A549 (cell line): ENCODE data around the gene KLLN. TPM values are rescaled to one million over a fixed set of nuclear protein-coding genes. Genes with fewer than 3 reads are reported as not detected.
A peak's percentile ranks its signal among the peaks of the same experiment; 100 is the strongest.
"Not testable (repeated sequence)": the region's sequence is repeated elsewhere in the genome, so short reads cannot be mapped to it uniquely, and the experiment has no call there.

Source experiments
- ATAC-seq, 2 experiments: fragments of 200-7000 bp in 1 of 2; fragments of >200 bp in 1 of 2; cut with Nextera tagmentation in 1 of 2; cut with Tn5 transposase in 1 of 2; 3 replicates each; pipeline versions ENCODE4 v1.8.0 to v1.9.1; 2018 to 2020; ENCODE audit warnings: mild to moderate bottlenecking in 1 of 2, moderate library complexity in 1 of 2
- CTCF ChIA-PET: fragments of 300-600 bp; sonication (Branson Sonifier 250); formaldehyde crosslinking; extraction: SDS; loops from one replicate; lab custom pipeline; 2021; ENCODE audit warnings: antibody characterized with exemption, inconsistent platforms; lab: Yijun Ruan, JAX
- POLR2A ChIA-PET: fragments of 350-600 bp; formaldehyde crosslinking; extraction: SDS; loops from one replicate; lab custom pipeline; 2021; ENCODE audit warnings: antibody characterized with exemption, inconsistent platforms; lab: Yijun Ruan, JAX
- DNase-seq, 2 experiments: peaks; one replicate each; pipeline versions ENCODE4 v3.0.0 to v3.0.0-alpha.2; 2011 to 2016; ENCODE audit warnings: low read depth in 1 of 2, low spot score in 1 of 2
- FAIRE-seq: peaks from 2 replicates; lab custom pipeline; 2011; peaks lifted over from hg19 to GRCh38; lab: Jason Lieb, UNC
- H3K27ac ChIP-seq, 2 experiments: fragments of >200 bp; sonication (Bioruptor Twin); formaldehyde crosslinking; 3 replicates each; pipeline ENCODE4 v1.5.1; 2016 to 2017
- H3K4me1 ChIP-seq: fragments of >200 bp; sonication (Bioruptor Twin); formaldehyde crosslinking; 3 replicates; pipeline ENCODE4 v1.6.1; 2016
- H3K4me2 ChIP-seq: fragments of >200 bp; sonication (Bioruptor Twin); formaldehyde crosslinking; 3 replicates; pipeline ENCODE4 v1.6.1; 2016
- H3K4me3 ChIP-seq: fragments of >200 bp; sonication (Bioruptor Twin); formaldehyde crosslinking; 3 replicates; pipeline ENCODE4 v1.5.1; 2016
- H3K9me3 ChIP-seq: fragments of >200 bp; sonication (Bioruptor Twin); formaldehyde crosslinking; 3 replicates; pipeline ENCODE4 v1.6.1; 2016
- BHLHE40 ChIP-seq: IDR thresholded peaks from 2 replicates; pipeline ENCODE4 v1.6.1; 2012; ENCODE audit warnings: low read depth, low read length, inconsistent platforms
- CBX8 ChIP-seq: fragments of 200-600 bp; sonication (generic); IDR thresholded peaks from 2 replicates; pipeline ENCODE4 v1.6.1; 2016
- CHD2 ChIP-seq: fragments of 150-350 bp; IDR thresholded peaks from 2 replicates; pipeline ENCODE4 v1.6.1; 2014; ENCODE audit warnings: low read length; ENCODE audit not compliant: partially characterized antibody
- EHF ChIP-seq: fragments of 250-450 bp; sonication (Bioruptor Pico); IDR thresholded peaks from 2 replicates; pipeline ENCODE4 v1.5.0; 2020; ENCODE audit warnings: mild to moderate bottlenecking
- EHMT2 ChIP-seq: fragments of 200-600 bp; sonication (generic); IDR thresholded peaks from 2 replicates; pipeline ENCODE4 v1.6.1; 2016; ENCODE audit warnings: antibody characterized with exemption, low read depth, mild to moderate bottlenecking, moderate library complexity
- ELK1 ChIP-seq: fragments of 150-350 bp; IDR thresholded peaks from 2 replicates; pipeline ENCODE4 v1.6.1; 2014; ENCODE audit warnings: low read depth, mild to moderate bottlenecking, low read length
- EP300 ChIP-seq, 2 experiments: fragments of >200 bp; sonication (Bioruptor Twin); formaldehyde crosslinking; IDR thresholded peaks; 2 replicates in 1 of 2; 3 replicates in 1 of 2; pipeline ENCODE4 v1.6.1; 2016 to 2017
- FOSL2 ChIP-seq, 2 experiments: fragments of 450-650 bp in 1 of 2; fragments of >200 bp in 1 of 2; sonication (Bioruptor Twin) in 1 of 2; formaldehyde crosslinking; IDR thresholded peaks; 2 replicates each; pipeline versions ENCODE4 v1.5.0 to v1.6.1; 2016 to 2020; ENCODE audit warnings: mild to moderate bottlenecking in 1 of 2, moderate library complexity in 1 of 2
- HDAC2 ChIP-seq: fragments of 200-600 bp; sonication (generic); IDR thresholded peaks from 2 replicates; pipeline ENCODE4 v1.6.1; 2016
- HES2 ChIP-seq: fragments of >200 bp; sonication (Bioruptor Twin); formaldehyde crosslinking; IDR thresholded peaks from 2 replicates; pipeline ENCODE4 v1.6.1; 2016
- HEYL ChIP-seq: fragments of 250-450 bp; sonication (Bioruptor Pico); IDR thresholded peaks from 2 replicates; pipeline ENCODE4 v1.8.0; 2021; ENCODE audit warnings: mild to moderate bottlenecking, moderate library complexity
- HMGXB4 ChIP-seq: fragments of 250-450 bp; sonication (Bioruptor Pico); IDR thresholded peaks from 2 replicates; pipeline ENCODE4 v1.5.0; 2021; ENCODE audit warnings: mild to moderate bottlenecking, moderate library complexity, borderline replicate concordance
- HOXB5 ChIP-seq: fragments of 250-450 bp; sonication (Bioruptor Pico); IDR thresholded peaks from 2 replicates; pipeline ENCODE4 v1.5.0; 2020; ENCODE audit warnings: mild to moderate bottlenecking, moderate library complexity
- MYC ChIP-seq: IDR thresholded peaks from 2 replicates; pipeline ENCODE4 v1.6.1; 2012; ENCODE audit warnings: mild to moderate bottlenecking, inconsistent platforms, low read length, improper control_type of control experiment, borderline replicate concordance
- NR3C1 ChIP-seq: fragments of >200 bp; sonication (Bioruptor Twin); formaldehyde crosslinking; IDR thresholded peaks from 3 replicates; pipeline ENCODE4 v1.6.1; 2017
- RAD21 ChIP-seq, 2 experiments: fragments of >200 bp in 1 of 2; sonication (Bioruptor Twin) in 1 of 2; formaldehyde crosslinking in 1 of 2; IDR thresholded peaks in 1 of 2; conservative IDR thresholded peaks in 1 of 2; 2 replicates in 1 of 2; 3 replicates in 1 of 2; pipeline ENCODE4 v1.6.1; 2012 to 2018; ENCODE audit warnings: inconsistent platforms in 1 of 2
- REST ChIP-seq: fragments of 200-600 bp; sonication (generic); IDR thresholded peaks from 2 replicates; pipeline ENCODE4 v1.6.1; 2016; ENCODE audit warnings: antibody characterized with exemption, mild to moderate bottlenecking, moderate library complexity
- RFX5 ChIP-seq: fragments of 450-650 bp; IDR thresholded peaks from 2 replicates; pipeline ENCODE4 v1.7.1; 2014; ENCODE audit warnings: antibody characterized with exemption, mild to moderate bottlenecking, moderate library complexity
- TFCP2L1 ChIP-seq: fragments of 250-450 bp; sonication (Bioruptor Pico); IDR thresholded peaks from 2 replicates; pipeline ENCODE4 v1.5.0; 2021; ENCODE audit warnings: mild to moderate bottlenecking
- TP53 ChIP-seq: fragments of 250-450 bp; sonication (Bioruptor Pico); IDR thresholded peaks from 2 replicates; pipeline ENCODE4 v1.5.0; 2021; ENCODE audit warnings: mild to moderate bottlenecking, moderate library complexity
- USF2 ChIP-seq: fragments of 450-650 bp; IDR thresholded peaks from 2 replicates; pipeline ENCODE4 v1.6.1; 2014; ENCODE audit warnings: antibody characterized with exemption
- ZNF302 ChIP-seq: fragments of 250-450 bp; sonication (Bioruptor Pico); IDR thresholded peaks from 2 replicates; pipeline ENCODE4 v1.9.0; 2021; ENCODE audit warnings: inconsistent platforms, mild to moderate bottlenecking, moderate library complexity
- WGBS: methylation state at CpG from one replicate; pipeline ENCODE4 v1.1.6; 2017; ENCODE audit errors: missing lambda C conversion rate; 5-methylcytosine and 5-hydroxymethylcytosine counted together
- polyA plus RNA-seq, 4 experiments: library from polyadenylated mRNA; depleted of rRNA in 3 of 4; stranded (reverse); fragments of >200 nt; fragmentation: RNase III in 1 of 4; extraction: RNeasy Plus Mini Kit Qiagen cat#74134 plus additional on column Dnase treatment in 1 of 4; gene quantifications; 2 replicates in 3 of 4; 3 replicates in 1 of 4; pipeline ENCODE4 v1.2.3, GENCODE V29; 2011 to 2017

KLLN gene
- polyA plus RNA-seq, 2 of the 4 experiments (the other 2 are of a cell fraction): 0.57 to 0.58 TPM

- TF ChIP-seq REST (no peak), TFCP2L1 (CRISPR knock-in tag) (no peak), USF2 (no peak), ELK1 (no peak), HES2 (no peak), HMGXB4 (CRISPR knock-in tag) (no peak), ZNF302 (CRISPR knock-in tag) (no peak), CHD2 (peak; percentile 77), EHF (CRISPR knock-in tag) (no peak), RFX5 (no peak), CBX8 (no peak), BHLHE40 (no peak), FOSL2 (IDR thresholded peaks at IDR 0.05) (no peak), FOSL2 (CRISPR knock-in tag; IDR thresholded peaks at IDR 0.05) (peak; percentile 30; the same call in 1 of the 2 replicates), EHMT2 (no peak), HOXB5 (no peak), HEYL (CRISPR knock-in tag) (no peak), MYC (peak; percentile 53), NR3C1 (no peak), TP53 (no peak), EP300 (IDR thresholded peaks at IDR 0.05) (no peak), RAD21 (conservative IDR thresholded peaks at IDR 0.05 in 1 of 2, IDR thresholded peaks at IDR 0.05 in 1 of 2) (peak in 1 of 2 experiments; percentile 47; a peak in 2 of 5 replicates), HDAC2 (no peak)
Observed at GRCh38 chr10:87863053-87863943, at the start of gene KLLN, which contains the start of gene PTEN (continued).

GRCh38 chr10:87903396-87903795 lies 40.1 kb upstream of the KLLN start:
- WGBS: 96% methylated on average over 7 of the region's 8 CpGs
- ATAC-seq, FAIRE-seq, POLR2A ChIA-PET, H3K9me3 ChIP-seq, H3K4me1 ChIP-seq, H3K4me3 ChIP-seq, H3K4me2 ChIP-seq, CTCF ChIA-PET, H3K27ac ChIP-seq, DNase-seq: not testable (repeated sequence)

- H3K27ac ChIP-seq, ATAC-seq, H3K4me2 ChIP-seq, H3K4me3 ChIP-seq, DNase-seq, H3K9me3 ChIP-seq, H3K4me1 ChIP-seq, POLR2A ChIA-PET, FAIRE-seq: not testable (repeated sequence)
- 97% methylated on average over 7 of the region's 8 CpGs for WGBS
- CTCF ChIA-PET: interaction anchor here (1.2 kb wide), 1 partner anchor 654 kb away, joined by 3 read pairs; no protein-coding TSS in a partner anchor
Observed at GRCh38 chr10:87897957-87898356, 34.6 kb upstream of the KLLN start.
